ENCODE measurements around the gene GOPC. TPM values are rescaled to one million over a fixed set of nuclear protein-coding genes. Genes with fewer than 3 reads are reported as not detected.

GOPC gene
- total RNA-seq, 1 donor from 2014 or later = 48.8 TPM

- Mint-ChIP-seq H3K27ac (no peak overlapping the region), H3K36me3 (ENCODE audit: insufficient read depth) (peaks cover 4% of the 10 kb centered on the region), H3K4me3 (ENCODE audit: low read depth) (no peak overlapping the region), H3K9me3 (ENCODE audit: low read depth) (no peaks in the 10 kb centered on the region), H3K27me3 (no peaks in the 10 kb centered on the region), H3K4me1 (ENCODE audit: low read depth) (no peaks in the 10 kb centered on the region)
- no peak for DNase-seq (ENCODE audit: low spot score, unreplicated experiment)
- TF ChIP-seq CTCF (IDR thresholded peaks at IDR 0.05; ENCODE audit: unreplicated experiment) = no peak
These were observed 43.0 kb downstream of the GOPC start for GRCh38 chr6:117559299-117559698.

- no peak overlapping the region for H3K27ac Mint-ChIP-seq
- H3K4me3 Mint-ChIP-seq (ENCODE audit: low read depth) = no peak overlapping the region
- no peaks in the 10 kb centered on the region for H3K27me3 Mint-ChIP-seq
- H3K36me3 Mint-ChIP-seq (ENCODE audit: insufficient read depth) = peaks cover 4% of the 10 kb centered on the region
- H3K9me3 Mint-ChIP-seq (ENCODE audit: low read depth) = no peaks in the 10 kb centered on the region
- no peak for DNase-seq (ENCODE audit: low spot score, unreplicated experiment)
- TF ChIP-seq CTCF (IDR thresholded peaks at IDR 0.05; ENCODE audit: unreplicated experiment) = no peak
- no peaks in the 10 kb centered on the region for H3K4me1 Mint-ChIP-seq (ENCODE audit: low read depth)
These were observed 43.5 kb downstream of the GOPC start for GRCh38 chr6:117558818-117559217.

GRCh38 chr6:117557951-117558350 lies 44.4 kb downstream of the GOPC start:
- no peak overlapping the region for H3K4me3 Mint-ChIP-seq (ENCODE audit: low read depth)
- no peak for DNase-seq (ENCODE audit: low spot score, unreplicated experiment)
- no peak overlapping the region for H3K27ac Mint-ChIP-seq
- no peaks in the 10 kb centered on the region for H3K27me3 Mint-ChIP-seq
- no peaks in the 10 kb centered on the region for H3K9me3 Mint-ChIP-seq (ENCODE audit: low read depth)
- TF ChIP-seq CTCF (IDR thresholded peaks at IDR 0.05; ENCODE audit: unreplicated experiment) = no peak
- H3K36me3 Mint-ChIP-seq (ENCODE audit: insufficient read depth) = peaks cover 4% of the 10 kb centered on the region
- no peaks in the 10 kb centered on the region for H3K4me1 Mint-ChIP-seq (ENCODE audit: low read depth)

- Mint-ChIP-seq H3K27me3 (no peaks in the 10 kb centered on the region), H3K4me3 (ENCODE audit: low read depth) (no peak overlapping the region), H3K36me3 (ENCODE audit: insufficient read depth) (peaks cover 2% of the 10 kb centered on the region), H3K9me3 (ENCODE audit: low read depth) (no peaks in the 10 kb centered on the region), H3K27ac (no peak overlapping the region), H3K4me1 (ENCODE audit: low read depth) (peaks cover under 1% of the 10 kb centered on the region)
- TF ChIP-seq CTCF (IDR thresholded peaks at IDR 0.05; ENCODE audit: unreplicated experiment) = peak; percentile 94
- DNase-seq (ENCODE audit: low spot score, unreplicated experiment) = peak; percentile 21
These were observed 46.3 kb downstream of the GOPC start for GRCh38 chr6:117555882-117556498.

GRCh38 chr6:117555262-117555849 lies 47.0 kb downstream of the GOPC start:
- H3K4me1 Mint-ChIP-seq (ENCODE audit: low read depth) = peaks cover 3% of the 10 kb centered on the region

More at GRCh38 chr6:117555262-117555849, 47.0 kb downstream of the GOPC start:
- no peak for TF ChIP-seq CTCF (IDR thresholded peaks at IDR 0.05; ENCODE audit: unreplicated experiment)
- no peak overlapping the region for H3K4me3 Mint-ChIP-seq (ENCODE audit: low read depth)
- no peaks in the 10 kb centered on the region for H3K27me3 Mint-ChIP-seq
- no peak overlapping the region for H3K27ac Mint-ChIP-seq
- H3K9me3 Mint-ChIP-seq (ENCODE audit: low read depth) = no peaks in the 10 kb centered on the region
- no peak for DNase-seq (ENCODE audit: low spot score, unreplicated experiment)
- H3K36me3 Mint-ChIP-seq (ENCODE audit: insufficient read depth) = no peaks in the 10 kb centered on the region

All from progenitor cell of endocrine pancreas (in vitro differentiated cells).